Transverse colon (tissue), 4 donors: ENCODE results near the gene SHISA9. TPM values are rescaled to one million over a fixed set of nuclear protein-coding genes. Genes with fewer than 3 reads are reported as not detected.

ENCODE experiments used
- DNase-seq: peaks from one replicate; pipeline ENCODE4 v3.0.0-alpha.2; 2019
- H3K27ac ChIP-seq, 4 donors: fragments of 200-600 bp; sonication (generic); 2 replicates each; pipeline ENCODE4 v1.5.1; 2016 to 2018; ENCODE audit warnings: inconsistent platforms in 4 of 4
- H3K27me3 ChIP-seq: fragments of 200-600 bp; sonication (generic); 2 replicates; pipeline ENCODE4 v1.5.1; 2017; ENCODE audit warnings: inconsistent platforms
- H3K36me3 ChIP-seq, 4 donors: fragments of 200-600 bp; sonication (generic); 2 replicates each; pipeline ENCODE4 v1.5.1; 2017 to 2019; ENCODE audit warnings: inconsistent platforms in 4 of 4
- H3K4me1 ChIP-seq, 4 donors: fragments of 200-600 bp; sonication (generic); 2 replicates each; pipeline ENCODE4 v1.5.1; 2017 to 2020; ENCODE audit warnings: inconsistent platforms in 4 of 4
- H3K4me3 ChIP-seq, 4 donors: fragments of 200-600 bp; sonication (generic); 1 replicate in 1 of 4; 2 replicates in 3 of 4; pipeline versions ENCODE4 v1.5.1 to v1.6.1; 2017 to 2019; ENCODE audit warnings: inconsistent platforms in 4 of 4
- H3K9me3 ChIP-seq, 2 donors: fragments of 200-600 bp; sonication (generic); 2 replicates each; pipeline ENCODE4 v1.5.1; 2017 to 2019; ENCODE audit warnings: inconsistent platforms in 2 of 2
- CTCF ChIP-seq, 5 experiments: fragments of 200-600 bp in 3 of 5; fragments of 450-650 bp in 2 of 5; sonication (generic) in 3 of 5; IDR thresholded peaks; 1 replicate in 2 of 5; 2 replicates in 3 of 5; pipeline ENCODE4 v1.5.1; 2016 to 2017; ENCODE audit warnings: antibody characterized with exemption in 5 of 5, inconsistent platforms in 3 of 5, mild to moderate bottlenecking in 2 of 5, moderate library complexity in 1 of 5
- EP300 ChIP-seq: sonication (generic); formaldehyde crosslinking; IDR thresholded peaks from one replicate; pipeline ENCODE4 v1.6.1; 2017; ENCODE audit warnings: antibody characterized with exemption, low read depth
- POLR2A ChIP-seq: fragments of 450-650 bp; IDR thresholded peaks from one replicate; pipeline ENCODE4 v1.6.1; 2016; ENCODE audit warnings: antibody characterized with exemption, mild to moderate bottlenecking, moderate library complexity
- POLR2AphosphoS5 ChIP-seq, 3 donors: sonication (generic); formaldehyde crosslinking; IDR thresholded peaks; one replicate each; pipeline ENCODE4 v1.6.1; 2016; ENCODE audit warnings: antibody characterized with exemption in 3 of 3
- WGBS, 2 donors: methylation state at CpG; one replicate each; pipeline ENCODE4 v1.1.5; 2018; ENCODE audit warnings: low coverage in 1 of 2; 5-methylcytosine and 5-hydroxymethylcytosine counted together
- in situ Hi-C, 4 donors: fragments of 200-750 bp; cut with MboI; loops; one replicate each; pipeline versions ENCODE4 v1.15.0 to v1.15.1; 2017; ENCODE audit warnings: low sequenced_read_pairs in 3 of 4, low pct_ligation_motif_present in 1 of 4, low pct_unique_long_range_greater_than_20kb in 1 of 4
- intact Hi-C: fragments of 100-400 bp; cut with DNase I; formaldehyde crosslinking; loops from one replicate; pipeline ENCODE4 v1.15.1; 2023; ENCODE audit warnings: low total_unique reads
- total RNA-seq, 4 donors: library from RNA; depleted of rRNA; stranded (reverse); fragments of >200 nt; gene quantifications; one replicate each; pipeline ENCODE4 v1.1.0, GENCODE V29; 2016

Gene SHISA9
- total RNA-seq, 4 donors from 2014 or later, result 1.3 to 37.6 (median 2.1) TPM

GRCh38 chr16:13238182-13238581 is 336.8 kb downstream of the SHISA9 start:
- intact Hi-C loops, result no loop called here
- Histone ChIP-seq H3K4me1 (no peaks in the 10 kb centered on the region), H3K36me3 (no peaks in the 10 kb centered on the region), H3K4me3 (no peak overlapping the region), H3K27ac (no peak overlapping the region), H3K9me3 (no peaks in the 10 kb centered on the region), H3K27me3 (no peaks in the 10 kb centered on the region)
- WGBS, 2 donors, result 49 to 58% methylated on average over 2 of the region's 2 CpGs
- no peak for DNase-seq
- in situ Hi-C loops, result loop anchor here in 2 of 4 donors (25.0 kb wide), 2 partner anchors 99 to 126 kb away; no protein-coding TSS in a partner anchor
- TF ChIP-seq CTCF (IDR thresholded peaks at IDR 0.05), result no peak
- TF ChIP-seq POLR2A, result no peak
- TF ChIP-seq EP300, result no peak
- no peak for TF ChIP-seq POLR2AphosphoS5 (IDR thresholded peaks at IDR 0.05)

- H3K9me3 ChIP-seq, result no peaks in the 10 kb centered on the region
Observed at GRCh38 chr16:13242201-13242600, 340.8 kb downstream of the SHISA9 start.

GRCh38 chr16:13244770-13245169 is 343.4 kb downstream of the SHISA9 start:
- intact Hi-C loops (no loop called here), in situ Hi-C loops (loop anchor here in 2 of 4 donors (25.0 kb wide), 2 partner anchors 93 to 132 kb away; no protein-coding TSS in a partner anchor)
- no peaks in the 10 kb centered on the region for H3K9me3 ChIP-seq
- H3K27ac ChIP-seq, result no peak overlapping the region
- no peaks in the 10 kb centered on the region for H3K27me3 ChIP-seq
- H3K4me3 ChIP-seq, result no peak overlapping the region
- TF ChIP-seq CTCF (IDR thresholded peaks at IDR 0.05) (no peak), POLR2A (no peak), POLR2AphosphoS5 (IDR thresholded peaks at IDR 0.05) (no peak), EP300 (no peak)
- DNase-seq, result no peak
- 92 to 94% methylated on average over 3 to 5 of the region's 5 CpGs for WGBS, 2 donors
- no peaks in the 10 kb centered on the region for H3K4me1 ChIP-seq
- no peaks in the 10 kb centered on the region for H3K36me3 ChIP-seq

More at GRCh38 chr16:13242201-13242600, 340.8 kb downstream of the SHISA9 start:
- no peak overlapping the region for H3K27ac ChIP-seq
- TF ChIP-seq POLR2AphosphoS5 (IDR thresholded peaks at IDR 0.05), result no peak
- TF ChIP-seq EP300, result no peak
- TF ChIP-seq CTCF (IDR thresholded peaks at IDR 0.05), result no peak
- TF ChIP-seq POLR2A, result no peak
- H3K36me3 ChIP-seq, result no peaks in the 10 kb centered on the region
- DNase-seq, result no peak
- H3K4me1 ChIP-seq, result no peaks in the 10 kb centered on the region
- no peak overlapping the region for H3K4me3 ChIP-seq
- H3K27me3 ChIP-seq, result no peaks in the 10 kb centered on the region
- WGBS, 2 donors, result 74 to 90% methylated on average over 2 to 3 of the region's 3 CpGs
- in situ Hi-C loops, result loop anchor here in 2 of 4 donors (25.0 kb wide), 2 partner anchors 95 to 130 kb away; no protein-coding TSS in a partner anchor
- intact Hi-C loops, result no loop called here

- no peaks in the 10 kb centered on the region for H3K9me3 ChIP-seq
- H3K36me3 ChIP-seq, result no peaks in the 10 kb centered on the region
- H3K4me3 ChIP-seq, result no peak overlapping the region
- no peak for DNase-seq
- intact Hi-C loops (no loop called here), in situ Hi-C loops (loop anchor here in 2 of 4 donors (25.0 kb wide), 2 partner anchors 91 to 134 kb away; no protein-coding TSS in a partner anchor)
- no peak for TF ChIP-seq EP300
- no peak for TF ChIP-seq CTCF (IDR thresholded peaks at IDR 0.05)
- no peak for TF ChIP-seq POLR2A
- TF ChIP-seq POLR2AphosphoS5 (IDR thresholded peaks at IDR 0.05), result no peak
- H3K27me3 ChIP-seq, result no peaks in the 10 kb centered on the region
- 76 to 79% methylated on average over 6 of the region's 6 CpGs for WGBS, 2 donors
- H3K27ac ChIP-seq, result no peak overlapping the region
- no peaks in the 10 kb centered on the region for H3K4me1 ChIP-seq
Observed at GRCh38 chr16:13245713-13246377, 344.4 kb downstream of the SHISA9 start.
